Glutamatergic neuron (in vitro differentiated cells): Measurements from ENCODE around the gene AQP2. TPM values are rescaled to one million over a fixed set of nuclear protein-coding genes. Genes with fewer than 3 reads are reported as not detected.

Experiments
- DNase-seq: peaks from one replicate; pipeline ENCODE4 v3.0.0; 2022
- H3K27ac Mint-ChIP-seq: one replicate; pipeline ENCODE4 v1.8.0; 2020; ENCODE audit warnings: mild to moderate bottlenecking, mixed read lengths, inconsistent platforms; ENCODE audit not compliant: unreplicated experiment
- H3K27me3 Mint-ChIP-seq: one replicate; pipeline ENCODE4 v1.8.0; 2020; ENCODE audit warnings: mild to moderate bottlenecking, moderate library complexity, mixed read lengths, inconsistent platforms; ENCODE audit not compliant: unreplicated experiment
- H3K36me3 Mint-ChIP-seq: one replicate; pipeline ENCODE4 v1.8.0; 2020; ENCODE audit warnings: mild to moderate bottlenecking, mixed read lengths, inconsistent platforms; ENCODE audit not compliant: unreplicated experiment
- H3K4me1 Mint-ChIP-seq: one replicate; pipeline ENCODE4 v1.8.0; 2020; ENCODE audit warnings: mild to moderate bottlenecking, low read depth, mixed read lengths, inconsistent platforms; ENCODE audit not compliant: unreplicated experiment
- H3K4me3 Mint-ChIP-seq: one replicate; pipeline ENCODE4 v1.8.0; 2020; ENCODE audit warnings: mild to moderate bottlenecking, mixed read lengths, inconsistent platforms; ENCODE audit not compliant: unreplicated experiment
- H3K9me3 Mint-ChIP-seq: one replicate; pipeline ENCODE4 v1.8.0; 2020; ENCODE audit warnings: mild to moderate bottlenecking, moderate library complexity, mixed read lengths, inconsistent platforms; ENCODE audit not compliant: unreplicated experiment
- CTCF ChIP-seq: fragments of 200-600 bp; sonication (generic); IDR thresholded peaks from one replicate; pipeline ENCODE4 v1.5.0; 2021; ENCODE audit not compliant: partially characterized antibody, unreplicated experiment
- total RNA-seq: library from RNA; stranded (reverse); fragmentation: NEBNext Ultra II Directional; extraction: Animal tissue kit (Norgen Biotek cat#: 25700); gene quantifications from one replicate; pipeline ENCODE4 v1.2.1, GENCODE V29; 2021; ENCODE audit not compliant: unreplicated experiment

Gene AQP2
- total RNA-seq, 1 donor from 2014 or later: not detected

GRCh38 chr12:49979791-49980190, 29.3 kb downstream of the AQP2 start:
- H3K27me3 Mint-ChIP-seq: peaks cover 15% of the 10 kb centered on the region
- peaks cover 54% of the 10 kb centered on the region for H3K4me1 Mint-ChIP-seq
- H3K27ac Mint-ChIP-seq: peak overlapping the region; percentile 98
- H3K9me3 Mint-ChIP-seq: peaks cover 7% of the 10 kb centered on the region
- no peak for TF ChIP-seq CTCF
- H3K4me3 Mint-ChIP-seq: peak overlapping the region; percentile 20
- no peaks in the 10 kb centered on the region for H3K36me3 Mint-ChIP-seq
- no peak for DNase-seq

GRCh38 chr12:49980501-49981349, 30.2 kb downstream of the AQP2 start:
- Mint-ChIP-seq H3K4me1 (peaks cover 61% of the 10 kb centered on the region), H3K27ac (peak overlapping the region; percentile 87), H3K9me3 (peaks cover 7% of the 10 kb centered on the region), H3K36me3 (no peaks in the 10 kb centered on the region), H3K4me3 (peak overlapping the region; percentile 44), H3K27me3 (peaks cover 15% of the 10 kb centered on the region)
- DNase-seq: no peak
- no peak for TF ChIP-seq CTCF

- no peak for DNase-seq
- peaks cover 74% of the 10 kb centered on the region for H3K4me1 Mint-ChIP-seq
- no peak for TF ChIP-seq CTCF
- peak overlapping the region; percentile 28 for H3K4me3 Mint-ChIP-seq
- H3K9me3 Mint-ChIP-seq: peaks cover 7% of the 10 kb centered on the region
- peaks cover 13% of the 10 kb centered on the region for H3K27me3 Mint-ChIP-seq
- H3K36me3 Mint-ChIP-seq: no peaks in the 10 kb centered on the region
- peak overlapping the region; percentile 57 for H3K27ac Mint-ChIP-seq
These were observed 31.9 kb downstream of the AQP2 start for GRCh38 chr12:49982246-49983087.

GRCh38 chr12:49983892-49984291, 33.4 kb downstream of the AQP2 start:
- no peaks in the 10 kb centered on the region for H3K36me3 Mint-ChIP-seq
- peaks cover 13% of the 10 kb centered on the region for H3K9me3 Mint-ChIP-seq
- peak overlapping the region; percentile 97 for H3K27ac Mint-ChIP-seq
- no peak for TF ChIP-seq CTCF
- peaks cover 15% of the 10 kb centered on the region for H3K27me3 Mint-ChIP-seq
- DNase-seq: no peak
- H3K4me3 Mint-ChIP-seq: peak overlapping the region; percentile 48
- peaks cover 75% of the 10 kb centered on the region for H3K4me1 Mint-ChIP-seq
